ENCODE results near the gene POLG2. TPM values are rescaled to one million over a fixed set of nuclear protein-coding genes. Genes with fewer than 3 reads are reported as not detected.
"Not testable (repeated sequence)": the region's sequence is repeated elsewhere in the genome, so short reads cannot be mapped to it uniquely, and the experiment has no call there.

The POLG2 gene
- total and polyA plus RNA-seq, 10 donors: 14.5 to 35.3 (median 20.5) TPM

DNA sequence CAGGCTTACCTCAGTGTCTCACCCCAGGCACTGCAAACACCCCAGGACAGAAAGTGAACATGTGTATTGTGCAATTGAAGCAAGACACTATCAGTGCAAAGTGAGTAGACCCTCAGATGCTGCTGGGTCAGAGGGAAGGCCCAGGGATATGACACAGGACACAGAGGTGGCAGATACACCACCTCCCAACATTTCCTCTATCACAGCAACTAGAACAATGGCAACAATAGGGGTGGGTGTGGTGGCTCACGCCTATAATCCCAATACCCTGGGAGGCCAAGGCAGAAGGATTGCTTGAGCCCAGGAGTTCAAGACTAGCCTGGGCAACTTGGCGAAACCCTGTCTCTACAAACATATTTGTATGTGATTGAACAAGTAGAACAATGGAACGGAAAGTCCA, 25.4 kb downstream of the POLG2 start:
- WGBS, 5 donors: 91 to 97% (median 96%) methylated on average over 3 of the region's 3 CpGs
- H3K27ac ChIP-seq: no peak overlapping the region
- peaks cover 0 to 56% (median 3%) of the 10 kb centered on the region in 6 donors for H3K36me3 ChIP-seq
- no peak for TF ChIP-seq POLR2A (IDR thresholded peaks at IDR 0.05)
- TF ChIP-seq, protein P1, sequence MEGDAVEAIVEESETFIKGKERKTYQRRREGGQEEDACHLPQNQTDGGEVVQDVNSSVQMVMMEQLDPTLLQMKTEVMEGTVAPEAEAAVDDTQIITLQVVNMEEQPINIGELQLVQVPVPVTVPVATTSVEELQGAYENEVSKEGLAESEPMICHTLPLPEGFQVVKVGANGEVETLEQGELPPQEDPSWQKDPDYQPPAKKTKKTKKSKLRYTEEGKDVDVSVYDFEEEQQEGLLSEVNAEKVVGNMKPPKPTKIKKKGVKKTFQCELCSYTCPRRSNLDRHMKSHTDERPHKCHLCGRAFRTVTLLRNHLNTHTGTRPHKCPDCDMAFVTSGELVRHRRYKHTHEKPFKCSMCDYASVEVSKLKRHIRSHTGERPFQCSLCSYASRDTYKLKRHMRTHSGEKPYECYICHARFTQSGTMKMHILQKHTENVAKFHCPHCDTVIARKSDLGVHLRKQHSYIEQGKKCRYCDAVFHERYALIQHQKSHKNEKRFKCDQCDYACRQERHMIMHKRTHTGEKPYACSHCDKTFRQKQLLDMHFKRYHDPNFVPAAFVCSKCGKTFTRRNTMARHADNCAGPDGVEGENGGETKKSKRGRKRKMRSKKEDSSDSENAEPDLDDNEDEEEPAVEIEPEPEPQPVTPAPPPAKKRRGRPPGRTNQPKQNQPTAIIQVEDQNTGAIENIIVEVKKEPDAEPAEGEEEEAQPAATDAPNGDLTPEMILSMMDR (IDR thresholded peaks at IDR 0.05 in 8 of 11, conservative IDR thresholded peaks at IDR 0.05 in 3 of 11): no peak
- no peak for TF ChIP-seq POLR2AphosphoS5 (IDR thresholded peaks at IDR 0.05)
- H3K4me3 ChIP-seq: no peak overlapping the region
- no peak for DNase-seq
- H3K9me3 ChIP-seq: no peaks in the 10 kb centered on the region
- no peaks in the 10 kb centered on the region for H3K27me3 ChIP-seq (replicated peaks in 1 of 7)
- intact Hi-C loops (cut with DNase I; ENCODE audit: low total_unique reads): no loop called here
- H3K4me1 ChIP-seq: peaks cover 0 to 6% (median 0%) of the 10 kb centered on the region in 6 donors

DNA sequence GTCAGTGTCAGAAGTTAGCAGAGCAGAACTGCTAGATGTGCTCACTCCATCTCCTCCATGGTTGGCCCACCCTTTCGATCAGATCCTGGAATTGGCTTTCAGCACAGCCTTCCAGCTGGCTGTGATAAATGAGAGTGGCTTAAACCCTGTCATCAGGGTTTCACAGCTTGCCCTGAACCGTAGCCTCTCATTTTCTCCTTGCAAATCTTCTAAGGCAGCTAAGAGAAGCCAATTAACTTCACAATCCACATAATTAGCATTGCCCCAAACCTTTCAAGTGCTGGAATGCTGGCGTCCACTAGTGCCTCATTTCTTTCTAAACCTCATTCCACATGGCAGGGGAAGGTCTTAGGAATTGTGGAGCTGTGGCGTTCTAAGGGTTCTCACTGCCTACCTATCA, 26.2 kb downstream of the POLG2 start:
- peaks cover 0 to 64% (median 3%) of the 10 kb centered on the region in 6 donors for H3K36me3 ChIP-seq
- H3K4me1 ChIP-seq: peaks cover 0 to 6% (median 0%) of the 10 kb centered on the region in 6 donors
- H3K4me3 ChIP-seq: no peak overlapping the region
- intact Hi-C loops (cut with DNase I; ENCODE audit: low total_unique reads): no loop called here
- H3K9me3 ChIP-seq: no peaks in the 10 kb centered on the region
- TF ChIP-seq POLR2A (IDR thresholded peaks at IDR 0.05) (no peak), POLR2AphosphoS5 (IDR thresholded peaks at IDR 0.05) (no peak)
- TF ChIP-seq, protein P1 (IDR thresholded peaks at IDR 0.05 in 8 of 11, conservative IDR thresholded peaks at IDR 0.05 in 3 of 11): no peak
- H3K27me3 ChIP-seq (replicated peaks in 1 of 7): no peaks in the 10 kb centered on the region
- whole genome bisulfite sequencing, 5 donors: 86 to 93% (median 88%) methylated on average over 4 of the region's 4 CpGs
- no peak overlapping the region for H3K27ac ChIP-seq
- DNase-seq: no peak

DNA sequence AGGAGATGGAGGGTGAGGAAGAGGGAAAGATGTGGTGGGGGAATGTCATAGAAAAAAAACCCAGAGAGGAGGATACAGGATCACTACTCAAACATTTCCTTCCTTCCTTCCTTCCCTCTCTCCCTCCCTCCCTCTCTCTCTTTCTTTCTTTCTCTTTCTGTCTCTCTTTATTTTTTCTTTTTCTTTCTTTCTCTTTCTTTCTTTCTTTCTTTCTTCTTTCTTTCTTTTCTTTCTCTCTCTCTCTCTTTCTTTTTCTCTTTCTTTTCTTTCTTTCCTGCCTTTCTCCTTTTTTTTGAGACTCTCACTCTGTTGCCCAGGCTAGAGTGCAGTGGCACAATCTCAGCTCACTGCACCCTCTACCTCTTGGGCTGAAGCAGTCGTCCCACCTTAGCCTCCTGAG, 30.0 kb downstream of the POLG2 start:
- H3K4me1 ChIP-seq; intact Hi-C loops (cut with DNase I; ENCODE audit: low total_unique reads); H3K27me3 ChIP-seq (replicated peaks in 1 of 7); H3K9me3 ChIP-seq; H3K4me3 ChIP-seq; DNase-seq; H3K27ac ChIP-seq: not testable (repeated sequence)
- 74 to 91% (median 79%) methylated on average over 1 of the region's 1 CpG for WGBS, 5 donors
- peaks cover 0 to 77% (median 3%) of the 10 kb centered on the region in 6 donors for H3K36me3 ChIP-seq

DNA sequence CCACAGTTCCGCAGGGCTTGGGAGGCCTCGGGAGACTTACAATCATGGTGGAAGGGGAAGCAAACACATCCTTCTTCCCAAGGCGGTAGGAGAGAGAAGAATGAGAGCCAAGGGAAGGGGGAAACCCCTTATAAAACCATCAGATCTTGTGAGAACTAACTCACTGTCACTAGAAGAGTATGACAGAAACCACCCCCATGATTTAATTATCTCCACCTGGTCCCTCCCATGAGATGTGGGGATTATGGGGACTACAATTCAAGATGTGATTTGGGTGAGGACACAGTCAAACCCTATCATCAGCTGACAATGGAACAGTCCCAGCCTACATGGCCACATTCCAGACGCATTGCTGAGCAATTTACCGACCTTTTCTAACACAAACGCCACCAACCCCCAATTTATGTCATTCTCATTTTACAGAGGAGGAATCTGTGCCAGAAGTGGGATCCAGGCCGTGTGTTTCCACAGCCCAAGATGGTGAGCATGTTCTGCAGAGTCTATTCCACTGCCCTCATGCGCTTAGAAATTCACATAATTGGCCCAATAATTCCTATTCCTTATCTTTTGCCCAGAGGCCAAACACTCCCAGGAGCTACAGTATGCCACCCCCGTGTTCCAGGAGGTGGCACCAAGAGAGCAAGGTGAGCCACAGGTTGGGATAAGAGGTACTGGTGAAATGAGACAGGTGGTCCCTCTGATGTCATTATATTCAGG, 30.7 kb downstream of the POLG2 start:
- Histone ChIP-seq H3K9me3 (no peaks in the 10 kb centered on the region), H3K27me3 (replicated peaks in 1 of 7) (no peaks in the 10 kb centered on the region), H3K27ac (no peak overlapping the region), H3K4me1 (peaks cover 0 to under 1% (median 0%) of the 10 kb centered on the region in 6 donors), H3K4me3 (no peak overlapping the region), H3K36me3 (peaks cover 0 to 77% (median 3%) of the 10 kb centered on the region in 6 donors)
- TF ChIP-seq POLR2A (IDR thresholded peaks at IDR 0.05) (no peak), POLR2AphosphoS5 (IDR thresholded peaks at IDR 0.05) (no peak)
- TF ChIP-seq, protein P1 (IDR thresholded peaks at IDR 0.05 in 8 of 11, conservative IDR thresholded peaks at IDR 0.05 in 3 of 11): no peak
- DNase-seq: no peak
- 80 to 92% (median 89%) methylated on average over 9 of the region's 9 CpGs for WGBS, 5 donors
- intact Hi-C loops (cut with DNase I; ENCODE audit: low total_unique reads): no loop called here
